Activated CD4-positive, alpha-beta T cell treated with anti-CD3 and anti-CD28 coated beads, Interleukin-2, amount 10 ng/mL, durations not matched to agents 7 days and 5 days (primary cell): ENCODE results near the gene ZBTB37. TPM values are rescaled to one million over a fixed set of nuclear protein-coding genes. Genes with fewer than 3 reads are reported as not detected.
"Not testable (repeated sequence)": the region's sequence is repeated elsewhere in the genome, so short reads cannot be mapped to it uniquely, and the experiment has no call there.

ENCODE experiments used
- CTCF ChIA-PET: fragments of 350-600 bp; sonication (Branson Sonifier 250); formaldehyde crosslinking; loops from one replicate; lab custom pipeline; 2021; ENCODE audit warnings: antibody characterized with exemption; lab: Charles Lee
- POLR2A ChIA-PET: fragments of 350-600 bp; sonication (Branson Sonifier 250); formaldehyde crosslinking; loops from one replicate; lab custom pipeline; 2021; ENCODE audit warnings: antibody characterized with exemption; lab: Charles Lee
- DNase-seq: peaks from one replicate; pipeline ENCODE4 v3.0.0-alpha.2; 2020
- H3K27ac Mint-ChIP-seq: one replicate; pipeline ENCODE4 v1.8.0; 2021; ENCODE audit warnings: mild to moderate bottlenecking, moderate library complexity, mixed read lengths
- H3K27me3 Mint-ChIP-seq: one replicate; pipeline ENCODE4 v1.8.0; 2021; ENCODE audit warnings: mixed read lengths
- H3K36me3 Mint-ChIP-seq: one replicate; pipeline ENCODE4 v1.8.0; 2021; ENCODE audit warnings: low read depth, mixed read lengths
- H3K4me1 Mint-ChIP-seq: one replicate; pipeline ENCODE4 v1.8.0; 2021; ENCODE audit warnings: mixed read lengths
- H3K4me3 Mint-ChIP-seq: one replicate; pipeline ENCODE4 v1.8.0; 2021; ENCODE audit warnings: mild to moderate bottlenecking, moderate library complexity, mixed read lengths
- H3K9me3 Mint-ChIP-seq: one replicate; pipeline ENCODE4 v1.8.0; 2021; ENCODE audit warnings: mixed read lengths
- total RNA-seq, 2 experiments: library from RNA; stranded (reverse); gene quantifications; one replicate each; pipeline ENCODE4 v1.2.3, GENCODE V29; 2021

Gene ZBTB37
- total RNA-seq, 2 experiments from 2014 or later = 10.2 to 10.9 TPM

GRCh38 chr1:173859547-173859946 lies 8.6 kb upstream of the ZBTB37 start:
- POLR2A ChIA-PET = interaction anchor here (0.5 kb wide), 1 partner anchor 15 kb away, joined by 6 read pairs; no protein-coding TSS in a partner anchor
- CTCF ChIA-PET = interaction anchor here (1.4 to 1.5 kb wide), 2 partner anchors 11 to 36 kb away, joined by 3 read pairs; partner anchors contain the start of gene DARS2
- not testable (repeated sequence) for H3K27ac Mint-ChIP-seq, H3K9me3 Mint-ChIP-seq, H3K27me3 Mint-ChIP-seq, DNase-seq, H3K4me3 Mint-ChIP-seq
- Mint-ChIP-seq H3K4me1 (peaks cover 16% of the 10 kb centered on the region), H3K36me3 (peaks cover 51% of the 10 kb centered on the region)

GRCh38 chr1:173860065-173860464 lies 8.1 kb upstream of the ZBTB37 start:
- peak overlapping the region; percentile 0 for H3K27ac Mint-ChIP-seq
- H3K9me3 Mint-ChIP-seq = no peaks in the 10 kb centered on the region
- peaks cover 20% of the 10 kb centered on the region for H3K4me1 Mint-ChIP-seq
- ChIA-PET CTCF (interaction anchor here (0.9 to 1.5 kb wide), 3 partner anchors 8 to 36 kb away, joined by 3 read pairs; partner anchors contain the start of gene DARS2), POLR2A (interaction anchor here (0.5 to 0.8 kb wide), 3 partner anchors 8 to 36 kb away, joined by 5 to 6 read pairs (median 5); no protein-coding TSS in a partner anchor)
- H3K4me3 Mint-ChIP-seq = no peak overlapping the region
- H3K27me3 Mint-ChIP-seq = no peaks in the 10 kb centered on the region
- no peak for DNase-seq
- H3K36me3 Mint-ChIP-seq = peaks cover 53% of the 10 kb centered on the region

- peaks cover 37% of the 10 kb centered on the region for H3K4me1 Mint-ChIP-seq
- POLR2A ChIA-PET = no interaction called here
- no peaks in the 10 kb centered on the region for H3K9me3 Mint-ChIP-seq
- H3K27me3 Mint-ChIP-seq = no peaks in the 10 kb centered on the region
- DNase-seq = no peak
- no peak overlapping the region for H3K4me3 Mint-ChIP-seq
- H3K36me3 Mint-ChIP-seq = peaks cover 59% of the 10 kb centered on the region
- CTCF ChIA-PET = no interaction called here
- peak overlapping the region; percentile 9 for H3K27ac Mint-ChIP-seq
These were observed 6.4 kb upstream of the ZBTB37 start for GRCh38 chr1:173861731-173862145.

GRCh38 chr1:173862146-173862768 lies 5.9 kb upstream of the ZBTB37 start:
- H3K27me3 Mint-ChIP-seq, POLR2A ChIA-PET, H3K4me3 Mint-ChIP-seq, H3K9me3 Mint-ChIP-seq, CTCF ChIA-PET, DNase-seq: not testable (repeated sequence)
- Mint-ChIP-seq H3K27ac (peak overlapping the region; percentile 19), H3K36me3 (peaks cover 64% of the 10 kb centered on the region), H3K4me1 (peaks cover 38% of the 10 kb centered on the region)

- ChIA-PET CTCF (no interaction called here), POLR2A (no interaction called here)
- H3K4me3 Mint-ChIP-seq = no peak overlapping the region
- H3K36me3 Mint-ChIP-seq = peaks cover 64% of the 10 kb centered on the region
- peak overlapping the region; percentile 25 for H3K27ac Mint-ChIP-seq
- no peaks in the 10 kb centered on the region for H3K9me3 Mint-ChIP-seq
- H3K27me3 Mint-ChIP-seq = no peaks in the 10 kb centered on the region
- peaks cover 38% of the 10 kb centered on the region for H3K4me1 Mint-ChIP-seq
- no peak for DNase-seq
These were observed 5.4 kb upstream of the ZBTB37 start for GRCh38 chr1:173862769-173863223.

- Mint-ChIP-seq H3K36me3 (peaks cover 61% of the 10 kb centered on the region), H3K4me1 (peaks cover 38% of the 10 kb centered on the region), H3K4me3 (peak overlapping the region; percentile 34), H3K9me3 (no peaks in the 10 kb centered on the region), H3K27ac (peak overlapping the region; percentile 25), H3K27me3 (no peaks in the 10 kb centered on the region)
- ChIA-PET POLR2A (no interaction called here), CTCF (interaction anchor here (0.8 to 1.2 kb wide), 2 partner anchors 9 to 85 kb away, joined by 3 to 4 read pairs; no protein-coding TSS in a partner anchor)
- no peak for DNase-seq
These were observed 4.7 kb upstream of the ZBTB37 start for GRCh38 chr1:173863224-173864161.

- no peaks in the 10 kb centered on the region for H3K9me3 Mint-ChIP-seq
- H3K27me3 Mint-ChIP-seq = no peaks in the 10 kb centered on the region
- no peak for DNase-seq
- ChIA-PET CTCF (interaction anchor here (0.8 to 1.3 kb wide), 3 partner anchors 10 to 84 kb away, joined by 3 to 5 read pairs (median 4); no protein-coding TSS in a partner anchor), POLR2A (no interaction called here)
- peak overlapping the region; percentile 95 for H3K4me3 Mint-ChIP-seq
- peak overlapping the region; percentile 96 for H3K27ac Mint-ChIP-seq
- H3K4me1 Mint-ChIP-seq = peaks cover 45% of the 10 kb centered on the region
- H3K36me3 Mint-ChIP-seq = peaks cover 61% of the 10 kb centered on the region
These were observed 3.9 kb upstream of the ZBTB37 start for GRCh38 chr1:173864179-173864867.

- Mint-ChIP-seq H3K36me3 (peaks cover 57% of the 10 kb centered on the region), H3K4me1 (peaks cover 57% of the 10 kb centered on the region)
- POLR2A ChIA-PET = no interaction called here
These were observed 2.6 kb upstream of the ZBTB37 start for GRCh38 chr1:173865468-173866164.

GRCh38 chr1:173866413-173867115 lies 1.6 kb upstream of the ZBTB37 start:
- H3K27me3 Mint-ChIP-seq = no peaks in the 10 kb centered on the region
- H3K4me3 Mint-ChIP-seq = peak overlapping the region; percentile 95
- peaks cover 67% of the 10 kb centered on the region for H3K4me1 Mint-ChIP-seq
- H3K9me3 Mint-ChIP-seq = no peaks in the 10 kb centered on the region
- CTCF ChIA-PET = no interaction called here
- no peak for DNase-seq
- POLR2A ChIA-PET = no interaction called here
- H3K27ac Mint-ChIP-seq = peak overlapping the region; percentile 96
- peaks cover 61% of the 10 kb centered on the region for H3K36me3 Mint-ChIP-seq

More at GRCh38 chr1:173865468-173866164, 2.6 kb upstream of the ZBTB37 start:
- no peaks in the 10 kb centered on the region for H3K9me3 Mint-ChIP-seq
- CTCF ChIA-PET = interaction anchor here (0.6 to 1.3 kb wide), 3 partner anchors 15 to 389 kb away, joined by 3 to 5 read pairs (median 3); partner anchors contain the start of gene PRDX6
- H3K27me3 Mint-ChIP-seq = no peaks in the 10 kb centered on the region
- peak overlapping the region; percentile 95 for H3K4me3 Mint-ChIP-seq
- H3K27ac Mint-ChIP-seq = peak overlapping the region; percentile 96
- DNase-seq = no peak

- ChIA-PET POLR2A (interaction anchor here (0.7 to 2.1 kb wide), 2 partner anchors 33 to 43 kb away, joined by 3 to 7 read pairs; partner anchors contain the start of genes CENPL and DARS2), CTCF (no interaction called here)
- Mint-ChIP-seq H3K27ac (peak overlapping the region; percentile 96), H3K4me3 (peak overlapping the region; percentile 95), H3K9me3 (no peaks in the 10 kb centered on the region), H3K36me3 (peaks cover 59% of the 10 kb centered on the region), H3K4me1 (peaks cover 66% of the 10 kb centered on the region), H3K27me3 (no peaks in the 10 kb centered on the region)
- no peak for DNase-seq
These were observed 933 bp upstream of the ZBTB37 start for GRCh38 chr1:173867141-173867752.
